Right renal pelvis (tissue), 4 donors: Measurements from ENCODE around the gene CNTN5. TPM values are rescaled to one million over a fixed set of nuclear protein-coding genes. Genes with fewer than 3 reads are reported as not detected.
"Not testable (repeated sequence)": the region's sequence is repeated elsewhere in the genome, so short reads cannot be mapped to it uniquely, and the experiment has no call there.

Experiments used
- DNase-seq, 4 donors: peaks; one replicate each; pipeline ENCODE4 v3.0.0-alpha.2; 2013; ENCODE audit warnings: low read depth in 4 of 4, low spot score in 3 of 4, missing footprints in 1 of 4
- polyA plus RNA-seq, 4 donors: library from polyadenylated mRNA; unstranded; fragments of 120-200 nt; gene quantifications; one replicate each; pipeline ENCODE4 v1.2.1, GENCODE V29; 2013; ENCODE audit not compliant: insufficient read length in 4 of 4

CNTN5 gene
- 10 to 100 TPM; 15.7 to 23.2 (median 21.5) TPM for polyA plus RNA-seq

DNA sequence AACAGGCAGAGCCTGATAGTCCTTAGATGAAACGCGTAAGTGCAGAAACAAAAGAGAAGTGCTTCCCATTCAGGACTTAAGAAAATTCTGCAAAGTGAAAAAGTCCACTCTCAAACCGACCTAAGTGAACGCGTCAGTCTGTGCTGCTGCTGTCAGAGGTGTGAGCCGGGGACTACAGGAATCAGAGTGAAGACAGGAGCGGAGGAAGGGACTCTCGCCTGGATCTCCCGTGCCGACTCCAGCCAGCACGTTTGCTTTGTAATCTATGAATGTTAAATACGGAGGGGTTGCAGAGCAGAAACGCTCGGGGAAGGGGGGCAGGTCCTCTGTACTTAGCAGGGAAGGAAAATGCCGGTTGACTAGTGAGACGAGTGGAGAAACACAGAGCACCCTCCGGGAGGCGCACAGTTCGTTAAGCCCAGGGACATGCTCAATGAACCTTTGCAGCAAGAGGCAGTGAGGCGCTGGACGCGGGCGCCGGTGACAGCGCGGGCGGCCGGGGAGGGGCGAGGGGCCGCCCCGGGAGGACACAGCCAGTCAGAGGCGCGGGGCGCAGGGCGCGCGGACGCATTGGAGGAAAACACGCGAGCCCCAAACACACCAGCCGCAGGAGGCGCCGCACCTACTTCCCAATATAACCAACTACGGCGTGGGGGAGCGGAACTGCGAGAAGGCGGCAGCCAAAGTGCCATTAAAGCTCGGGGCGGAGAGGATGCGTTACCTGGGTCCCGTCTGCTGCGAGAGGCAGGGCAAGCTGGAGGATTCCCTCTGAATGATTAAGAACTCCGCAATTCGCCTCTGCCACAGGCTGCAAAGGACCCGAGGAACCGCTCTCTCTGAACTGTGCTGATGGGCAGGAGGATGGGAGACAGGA lies at the start of gene CNTN5:
Gene CNTN5, plus strand, starts transcription at position 598 of the 874 bp plus-strand sequence.
- peak; percentile 58 to 77 (median 70) for DNase-seq

DNA sequence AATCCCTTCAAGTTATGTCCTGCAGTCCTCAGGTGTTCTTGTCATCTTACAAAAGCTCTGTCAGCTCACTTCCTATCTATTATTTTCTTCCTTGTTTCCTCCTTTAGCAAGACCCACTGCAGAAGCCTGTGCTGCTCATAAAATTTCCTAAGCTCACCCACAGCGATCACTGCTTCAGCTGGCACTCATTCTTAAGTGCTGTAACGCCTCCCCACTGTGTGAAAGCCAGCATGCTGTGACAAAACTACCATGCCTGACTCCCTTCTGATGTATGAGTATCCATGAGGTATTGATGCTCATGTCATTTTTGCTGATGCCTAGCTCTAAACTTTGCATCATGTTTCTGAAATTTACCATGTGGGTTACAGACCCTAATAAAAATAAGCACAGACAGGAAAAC lies 41.5 kb upstream of the CNTN5 start:
- no peak for DNase-seq

DNA sequence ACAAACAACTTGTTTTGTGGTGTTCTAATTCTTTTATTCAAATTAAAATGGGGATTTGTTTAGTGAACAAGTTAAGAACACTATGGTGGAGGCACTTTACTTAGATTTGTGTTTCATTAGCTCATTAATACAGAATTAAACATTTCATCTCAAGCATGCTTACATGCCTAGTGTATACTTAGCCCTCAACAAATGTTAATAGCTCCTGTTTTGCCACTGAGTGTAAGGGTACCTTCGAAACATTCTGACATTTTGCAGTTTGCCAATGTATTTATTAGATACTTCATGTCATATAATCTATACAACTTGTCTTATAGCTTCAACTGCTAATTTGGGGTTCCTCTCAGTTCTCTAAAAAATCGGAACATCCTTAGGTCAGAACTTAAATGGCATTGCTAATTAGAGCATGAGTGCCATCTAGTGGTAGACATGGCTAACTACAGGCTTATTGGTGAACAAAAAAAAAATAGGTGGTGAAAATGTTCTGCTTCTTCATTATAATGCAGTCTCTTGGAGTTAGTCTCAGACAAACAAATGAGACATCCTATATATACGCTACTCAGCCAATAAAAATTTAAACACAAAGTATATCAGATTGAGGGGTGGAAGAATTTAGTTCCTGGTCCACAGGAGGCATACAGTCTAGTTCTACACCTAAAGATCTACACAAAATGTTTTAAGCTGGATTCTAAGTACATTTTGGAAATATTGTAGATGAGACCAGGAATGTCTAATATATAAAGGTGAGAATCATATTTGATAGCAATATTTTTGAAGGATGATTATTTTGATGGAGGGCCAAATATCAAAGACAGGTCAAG lies 4.9 kb upstream of the CNTN5 start:
- DNase-seq, result peak in 3 of 4 donors; percentile 47 to 59 (median 47)

DNA sequence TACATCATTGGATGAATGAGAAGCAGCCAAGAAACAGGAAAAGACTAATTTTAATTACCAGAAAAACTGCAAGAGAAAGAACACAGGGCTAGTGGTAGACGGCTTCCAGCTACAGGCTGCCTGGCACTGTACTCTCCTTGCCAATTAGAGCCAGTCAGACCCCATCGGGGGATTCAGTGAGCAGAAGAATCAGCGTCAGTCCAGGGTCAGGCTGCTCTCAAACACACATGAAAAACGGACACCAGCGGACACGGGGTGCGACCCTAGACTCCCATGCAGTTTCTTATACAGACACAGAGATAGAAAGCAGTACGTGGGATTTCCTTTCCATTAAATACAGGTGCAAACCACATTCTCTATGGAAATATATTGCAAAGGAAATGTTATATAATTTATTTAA lies 1.1 kb upstream of the CNTN5 start:
- DNase-seq, result peak in 2 of 4 donors; percentile 10 to 26

DNA sequence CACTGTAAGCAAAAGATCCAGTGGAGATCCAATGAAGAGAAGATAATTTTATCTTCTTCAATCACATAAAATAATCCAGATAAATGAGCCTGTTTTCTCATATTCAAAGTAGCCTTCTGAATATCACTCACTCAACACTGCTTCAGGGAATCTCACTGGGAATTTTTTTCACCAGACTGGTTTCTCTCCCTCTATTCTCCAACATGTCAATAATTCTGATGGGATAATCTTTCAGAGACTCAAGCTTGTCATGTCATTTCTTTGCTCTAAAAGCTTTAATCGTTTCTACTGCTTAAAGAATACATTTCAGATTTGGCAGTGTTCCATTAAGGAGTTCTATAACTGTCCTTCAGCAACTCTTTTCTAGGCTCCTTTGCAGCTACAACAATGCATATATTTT lies 16.3 kb downstream of the CNTN5 start:
- no peak for DNase-seq

DNA sequence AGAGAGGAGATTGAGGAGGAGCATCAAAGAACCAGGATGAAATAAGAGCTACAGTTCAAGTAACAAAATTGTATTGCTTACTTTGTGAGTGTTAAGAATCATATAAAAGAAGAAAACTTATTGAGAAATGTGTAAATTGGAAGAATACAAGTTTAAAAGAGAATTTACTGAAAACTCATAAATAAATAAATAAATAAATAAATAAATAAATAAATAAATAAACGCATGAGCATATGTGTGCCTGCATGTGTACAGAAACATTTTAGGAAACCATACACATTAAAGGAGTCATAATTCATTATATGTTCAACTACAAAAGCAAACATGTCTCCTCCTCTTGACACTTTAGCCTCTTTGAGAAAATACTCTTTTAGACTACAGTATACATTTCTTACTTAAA lies 42.6 kb downstream of the CNTN5 start:
- DNase-seq, result no peak

DNA sequence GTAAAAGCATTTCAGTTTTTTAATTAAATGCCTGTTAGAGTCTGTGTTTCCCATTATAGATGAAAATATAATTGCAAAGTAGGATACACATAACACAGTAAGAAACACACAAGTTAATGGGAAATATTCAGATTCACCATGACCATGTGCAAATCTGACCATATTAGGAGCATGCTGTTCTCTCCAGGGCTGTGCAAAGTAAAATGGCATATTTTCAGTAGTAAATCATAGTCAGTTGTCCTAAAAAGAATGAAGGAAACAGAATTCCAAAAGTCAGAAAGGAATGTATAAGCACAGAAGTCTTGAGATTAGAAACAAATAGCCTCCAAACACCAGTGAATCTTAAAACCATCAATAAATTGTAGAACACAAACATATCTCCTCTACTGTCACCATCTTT lies 44.4 kb downstream of the CNTN5 start:
- no peak for DNase-seq

DNA sequence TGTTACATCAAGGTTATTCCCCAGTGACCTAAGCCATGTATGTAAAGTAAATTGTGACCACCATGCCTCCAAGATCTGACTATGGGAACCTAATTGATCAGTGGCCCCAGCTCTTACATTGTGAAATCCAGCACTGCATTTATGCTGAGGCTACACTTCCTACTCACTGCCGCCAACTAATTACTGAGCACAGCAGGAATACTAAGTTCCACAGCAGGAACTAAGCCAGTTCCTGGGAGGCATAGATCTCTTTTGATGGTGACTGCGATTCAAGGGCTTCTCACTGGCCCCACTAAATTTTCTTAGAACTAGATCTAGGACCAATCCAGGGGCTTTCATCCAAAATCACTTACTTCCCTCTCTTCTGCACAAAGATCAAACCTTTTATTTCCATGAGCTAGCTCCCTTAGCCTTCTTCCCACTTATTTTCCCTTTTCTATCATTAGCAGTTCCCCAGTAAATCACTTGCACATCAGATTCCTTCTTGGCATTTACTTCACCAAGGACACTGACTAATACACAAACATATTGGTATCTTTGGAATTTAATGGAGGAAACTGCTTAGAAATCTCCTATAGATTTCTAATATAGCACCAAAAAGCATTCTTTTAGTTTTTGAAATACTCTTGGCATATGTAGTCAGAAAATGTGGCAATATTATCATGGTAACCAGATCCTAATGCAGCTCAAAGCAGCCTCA lies 46.0 kb downstream of the CNTN5 start:
- DNase-seq, result no peak

DNA sequence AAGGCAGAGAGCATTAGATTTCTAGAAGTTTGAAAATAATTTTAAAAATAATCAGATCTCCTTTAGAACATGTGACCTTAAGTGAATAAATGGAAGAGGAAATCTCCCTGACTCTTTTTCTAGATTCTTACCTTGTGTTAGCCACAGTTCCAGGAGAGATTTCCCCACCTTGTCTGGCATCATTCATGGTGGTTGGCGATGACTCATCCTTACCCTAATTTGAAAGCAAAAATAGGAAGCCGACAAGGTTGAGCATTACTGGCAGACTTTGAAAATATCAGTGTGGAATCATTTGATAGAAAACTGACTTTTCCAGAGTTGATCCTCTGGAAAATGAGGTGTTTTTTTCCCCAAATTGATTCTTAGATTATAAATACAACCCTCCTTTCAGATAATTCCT lies 48.1 kb downstream of the CNTN5 start:
- DNase-seq, result no peak

DNA sequence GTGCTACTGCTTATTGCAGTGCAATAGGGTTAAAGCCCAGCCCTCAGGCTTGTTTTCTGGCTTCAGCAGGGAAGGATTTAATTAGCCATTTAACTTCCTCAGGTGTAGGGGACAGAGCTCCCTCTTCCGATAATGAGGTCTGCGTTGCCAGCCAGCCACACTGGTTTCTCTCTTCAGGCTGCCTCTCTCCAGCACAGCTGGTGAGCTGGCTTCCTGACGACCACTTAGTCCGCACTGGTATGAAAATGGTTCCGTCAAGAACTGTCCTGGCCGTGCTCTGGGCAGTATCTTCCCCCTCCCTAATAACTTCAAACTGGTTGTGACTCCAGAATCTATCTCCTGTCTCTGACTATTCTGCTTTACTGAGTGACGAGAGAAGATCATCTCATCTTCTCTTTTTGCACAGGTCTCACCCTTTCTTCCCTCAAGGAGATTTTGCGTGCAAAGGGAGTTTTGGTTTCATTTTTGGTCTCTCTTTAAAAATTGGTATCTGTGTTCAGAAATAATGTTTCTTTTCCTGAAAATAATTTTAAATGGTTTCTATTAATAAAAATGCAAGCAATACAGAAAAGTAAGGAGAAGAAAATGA lies 49.2 kb downstream of the CNTN5 start:
- peak; percentile 14 to 27 (median 18) for DNase-seq

DNA sequence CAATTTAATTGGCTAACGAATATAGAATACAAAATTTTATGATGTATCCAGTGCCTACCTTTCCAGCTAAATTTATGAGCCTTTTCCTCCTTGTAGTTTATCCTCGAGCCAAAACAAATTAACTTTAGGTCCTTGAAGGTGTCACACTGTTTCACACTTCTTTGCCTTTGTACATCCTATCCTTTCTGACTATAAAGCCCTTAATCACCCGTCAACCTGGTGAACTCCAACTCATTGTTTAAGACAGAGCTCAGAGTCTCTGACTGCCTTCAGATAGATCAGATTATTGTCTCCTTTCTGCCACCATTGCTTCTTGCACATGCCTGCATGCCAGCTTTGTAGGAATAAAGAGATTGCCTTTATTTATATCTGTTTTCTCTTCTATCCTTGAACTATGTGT lies 58.8 kb downstream of the CNTN5 start:
- peak in 2 of 4 donors; percentile 12 for DNase-seq

DNA sequence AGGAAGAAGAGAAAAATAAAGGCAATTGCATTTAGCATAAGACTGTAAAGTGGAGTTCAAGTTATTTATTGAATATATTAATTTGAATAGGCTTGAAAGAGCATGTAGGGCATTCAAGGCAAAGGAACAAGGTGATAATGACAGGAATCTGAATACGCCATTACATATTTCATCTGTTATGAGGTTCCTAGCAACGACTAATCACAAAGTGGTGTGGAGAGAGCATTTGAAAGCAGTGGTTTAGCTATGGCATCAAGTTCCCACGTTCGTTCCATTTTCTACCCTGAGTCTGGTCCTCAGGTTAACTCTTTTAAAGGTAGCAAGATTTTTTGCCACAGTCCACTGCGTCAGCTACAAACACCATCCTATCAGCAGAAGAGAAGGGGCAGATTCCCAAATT lies 59.4 kb downstream of the CNTN5 start:
- no peak for DNase-seq

DNA sequence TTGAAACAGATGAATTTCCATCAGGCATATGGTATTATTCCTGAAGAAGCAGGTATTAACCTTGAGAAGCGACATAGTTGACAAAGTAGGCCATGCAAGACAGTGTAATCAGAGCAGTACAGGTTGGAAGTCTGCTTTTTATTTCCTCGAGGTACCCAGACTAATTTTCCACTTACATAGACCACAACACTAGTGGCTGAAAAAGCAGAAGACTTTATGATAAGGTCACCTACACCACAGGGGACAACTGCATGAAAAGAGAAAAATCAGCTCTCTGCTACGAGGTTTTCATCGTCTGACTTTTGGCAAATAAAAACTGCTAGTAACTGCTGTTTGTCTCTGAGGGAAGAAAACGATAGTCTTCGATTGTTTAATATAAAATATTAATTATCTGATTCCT lies 77.5 kb downstream of the CNTN5 start:
- no peak for DNase-seq

DNA sequence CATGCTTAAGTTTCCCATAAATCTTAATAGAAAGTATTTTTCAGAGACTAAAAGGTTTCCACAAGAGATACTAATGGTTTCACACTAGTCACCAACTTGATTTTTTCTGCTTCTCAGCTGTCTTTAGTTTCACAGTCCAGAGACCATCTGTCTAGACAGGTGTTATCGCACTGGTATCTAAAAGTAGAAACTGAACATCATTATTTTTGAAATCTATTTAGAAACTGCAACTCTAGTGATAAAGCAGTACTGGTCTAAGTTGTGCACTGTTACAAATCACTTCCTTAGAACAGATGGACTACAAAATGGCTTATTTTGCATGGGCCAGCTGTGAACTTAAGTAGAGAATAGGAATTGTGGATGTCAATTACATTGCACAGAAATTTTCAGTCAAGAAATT lies 78.0 kb downstream of the CNTN5 start:
- DNase-seq, result no peak

DNA sequence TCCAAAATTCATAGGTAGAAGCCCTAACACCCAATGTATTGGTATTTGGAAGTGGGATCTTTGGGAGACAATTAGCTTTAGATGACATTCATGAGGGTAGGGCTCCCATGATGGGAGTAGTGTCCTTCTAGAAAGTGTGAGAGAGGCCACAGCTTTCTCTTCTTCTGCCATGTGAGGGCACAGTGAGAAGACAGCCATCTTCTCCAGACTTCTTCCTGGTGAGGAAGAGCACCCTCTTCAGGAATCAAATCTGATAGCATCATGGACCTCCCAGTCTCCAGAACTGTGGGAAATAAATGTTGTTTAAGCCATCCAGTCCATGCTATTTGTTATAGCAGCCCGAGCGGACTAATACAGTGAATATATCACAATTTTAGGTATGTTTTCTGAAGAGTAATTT lies 96.9 kb downstream of the CNTN5 start:
- DNase-seq, result no peak

DNA sequence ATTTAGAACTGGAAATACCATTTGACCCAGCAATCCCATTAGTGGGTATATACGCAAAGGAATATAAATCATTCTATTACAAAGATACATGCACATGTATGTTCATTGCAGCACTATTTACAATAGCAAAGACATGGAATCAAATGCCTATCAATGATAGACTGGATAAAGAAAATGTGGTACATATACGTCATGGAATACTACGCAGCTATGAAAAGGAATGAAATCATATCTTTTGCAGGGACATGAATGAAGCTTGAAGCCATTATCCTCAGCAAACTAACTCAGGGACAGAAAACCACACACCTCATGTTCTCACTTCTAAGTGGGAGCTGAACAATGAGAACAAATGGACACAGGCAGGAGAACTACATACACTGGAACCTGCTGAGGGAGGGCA lies 113.1 kb downstream of the CNTN5 start:
- not testable (repeated sequence) for DNase-seq

DNA sequence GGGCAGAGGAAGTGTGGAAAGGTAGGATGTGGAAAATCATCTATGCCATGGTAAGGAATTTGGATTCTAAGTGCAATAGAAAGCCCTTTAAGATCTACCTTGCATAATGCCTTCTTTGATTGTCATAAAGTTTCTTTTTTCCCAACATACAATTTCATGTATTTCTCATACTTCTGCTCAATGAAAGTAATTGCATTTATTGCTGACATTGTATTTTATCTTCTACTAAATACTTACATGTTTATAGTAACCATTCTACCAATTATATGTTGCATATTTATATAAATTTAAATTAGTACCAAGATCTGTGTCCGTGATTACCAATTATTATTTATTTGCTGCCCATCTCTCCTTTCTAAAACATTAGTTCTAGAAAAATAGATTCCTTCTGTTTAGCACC lies 114.8 kb downstream of the CNTN5 start:
- DNase-seq, result no peak

DNA sequence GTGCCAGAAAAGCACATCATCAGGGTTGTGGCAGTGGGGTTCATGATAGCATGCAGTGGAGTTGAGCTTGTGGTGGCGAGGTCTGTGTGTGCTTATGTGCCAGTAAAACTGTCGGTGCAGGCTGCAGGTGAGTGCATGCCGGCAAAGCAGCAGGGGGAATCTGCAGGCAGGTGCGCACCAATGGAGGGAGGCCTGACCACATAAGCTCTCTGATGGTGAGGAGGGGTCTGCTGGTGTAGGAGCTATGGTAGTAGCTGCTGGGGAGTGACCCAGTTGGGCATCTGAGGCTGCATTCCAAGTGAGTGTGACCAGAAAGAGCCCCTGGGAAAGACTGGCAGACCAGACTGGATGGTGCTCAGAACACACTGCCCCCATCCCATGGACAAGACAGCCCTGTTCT lies 121.5 kb downstream of the CNTN5 start:
- DNase-seq, result no peak

DNA sequence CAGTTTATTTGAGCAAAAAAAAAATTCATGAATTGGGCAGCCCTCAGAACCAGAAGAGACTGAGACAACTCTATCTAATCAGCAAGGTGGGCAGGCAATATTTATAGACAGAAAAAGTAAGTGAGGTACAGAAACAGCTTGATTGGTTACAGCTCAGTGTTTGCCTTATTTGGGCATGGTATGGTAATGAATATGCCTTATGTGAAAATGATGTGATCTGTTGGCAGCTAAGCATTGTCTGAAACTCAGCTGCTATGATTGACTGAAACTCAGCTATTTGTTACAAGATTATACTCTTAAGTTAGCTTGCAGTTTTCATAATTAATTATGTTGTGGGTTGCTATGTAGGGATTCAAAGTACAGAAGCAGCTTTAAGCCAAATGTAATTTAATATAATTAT lies 127.6 kb downstream of the CNTN5 start:
- DNase-seq, result no peak

DNA sequence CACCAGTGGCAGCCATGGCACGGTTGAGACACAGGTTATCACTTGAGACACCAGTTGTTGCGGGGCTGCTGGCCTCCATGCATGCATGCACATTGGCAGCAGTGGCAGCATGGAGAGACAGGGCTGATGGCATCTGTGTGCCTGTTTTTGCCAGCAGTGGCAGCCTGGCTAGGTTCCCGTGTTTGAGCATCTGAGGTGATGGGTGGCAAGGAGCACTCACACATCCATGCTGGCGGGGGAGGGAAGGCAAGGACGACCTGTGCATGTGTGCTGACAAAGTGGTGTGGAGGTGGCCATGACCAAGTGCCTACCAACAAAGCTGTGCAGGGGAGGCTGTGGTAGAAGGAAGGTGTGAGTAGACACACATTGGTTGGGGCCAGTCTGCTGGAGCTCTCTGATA lies 133.5 kb downstream of the CNTN5 start:
- no peak for DNase-seq

DNA sequence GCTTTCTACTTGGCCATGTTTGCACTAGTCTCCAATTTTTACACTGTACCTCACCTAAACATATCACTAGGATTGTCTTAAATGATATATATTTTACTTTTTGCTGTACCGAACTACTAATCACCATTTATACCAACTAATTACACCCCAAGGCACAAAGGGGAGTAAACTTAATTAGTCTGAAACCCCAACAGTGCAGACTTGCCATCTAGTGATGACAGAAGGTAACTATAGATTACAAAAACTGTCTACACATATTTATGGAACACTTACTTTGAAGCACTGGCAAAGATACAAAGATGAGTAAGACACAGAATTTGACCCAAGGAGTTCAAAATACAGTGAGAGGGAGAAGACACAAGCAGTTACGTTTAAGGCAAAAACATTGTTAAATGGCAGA lies 139.7 kb downstream of the CNTN5 start:
- DNase-seq, result no peak
